GM08714 (cell line): ENCODE results near the gene ESR2.
"Not testable (repeated sequence)": the region's sequence is repeated elsewhere in the genome, so short reads cannot be mapped to it uniquely, and the experiment has no call there.

Source experiments
- H3K4me3 ChIP-seq: fragments of 200-500 bp; sonication (Bioruptor generic); 2 replicates; pipeline ENCODE4 v1.5.1; 2014; ENCODE audit warnings: mild to moderate bottlenecking, low read length, inconsistent platforms
- ZNF274 ChIP-seq: IDR thresholded peaks from 2 replicates; pipeline ENCODE4 v1.6.1; 2012; ENCODE audit warnings: mild to moderate bottlenecking, low read depth, low read length

ESR2 gene

GRCh38 chr14:64038841-64039542 lies 255.2 kb downstream of the ESR2 start:
- H3K4me3 ChIP-seq = no peak overlapping the region
- no peak for TF ChIP-seq ZNF274

GRCh38 chr14:64037869-64038745 lies 256.1 kb downstream of the ESR2 start:
- not testable (repeated sequence) for H3K4me3 ChIP-seq

- no peak for TF ChIP-seq ZNF274
- H3K4me3 ChIP-seq = no peak overlapping the region
Measured at GRCh38 chr14:64035143-64035542, 259.0 kb downstream of the ESR2 start.
